BLaER1 (cell line): ENCODE results near the gene SH3PXD2A.

ENCODE experiments used
- H3K27ac ChIP-seq: shearing (Covaris generic); formaldehyde crosslinking; 2 replicates; pipeline ENCODE4 v1.8.1; 2022
- H3K27me3 ChIP-seq: shearing (Covaris generic); formaldehyde crosslinking; 2 replicates; pipeline ENCODE4 v1.8.1; 2022
- H3K36me3 ChIP-seq: shearing (Covaris generic); formaldehyde crosslinking; 2 replicates; pipeline ENCODE4 v1.8.1; 2022
- H3K4me1 ChIP-seq: shearing (Covaris generic); formaldehyde crosslinking; 2 replicates; pipeline ENCODE4 v1.8.1; 2022
- H3K4me2 ChIP-seq: shearing (Covaris generic); formaldehyde crosslinking; 2 replicates; pipeline ENCODE4 v1.8.1; 2022
- H3K4me3 ChIP-seq: shearing (Covaris generic); formaldehyde crosslinking; 2 replicates; pipeline ENCODE4 v1.8.1; 2022
- H3K9ac ChIP-seq: shearing (Covaris generic); formaldehyde crosslinking; 2 replicates; pipeline ENCODE4 v1.8.1; 2022
- H3K9me3 ChIP-seq: shearing (Covaris generic); formaldehyde crosslinking; 2 replicates; pipeline ENCODE4 v1.8.1; 2022
- H4K20me1 ChIP-seq: shearing (Covaris generic); formaldehyde crosslinking; 2 replicates; pipeline ENCODE4 v1.8.1; 2022
- Cebpa-rat ChIP-seq: shearing (Covaris generic); IDR thresholded peaks from 2 replicates; pipeline ENCODE4 v1.8.1; 2022

Gene SH3PXD2A

DNA sequence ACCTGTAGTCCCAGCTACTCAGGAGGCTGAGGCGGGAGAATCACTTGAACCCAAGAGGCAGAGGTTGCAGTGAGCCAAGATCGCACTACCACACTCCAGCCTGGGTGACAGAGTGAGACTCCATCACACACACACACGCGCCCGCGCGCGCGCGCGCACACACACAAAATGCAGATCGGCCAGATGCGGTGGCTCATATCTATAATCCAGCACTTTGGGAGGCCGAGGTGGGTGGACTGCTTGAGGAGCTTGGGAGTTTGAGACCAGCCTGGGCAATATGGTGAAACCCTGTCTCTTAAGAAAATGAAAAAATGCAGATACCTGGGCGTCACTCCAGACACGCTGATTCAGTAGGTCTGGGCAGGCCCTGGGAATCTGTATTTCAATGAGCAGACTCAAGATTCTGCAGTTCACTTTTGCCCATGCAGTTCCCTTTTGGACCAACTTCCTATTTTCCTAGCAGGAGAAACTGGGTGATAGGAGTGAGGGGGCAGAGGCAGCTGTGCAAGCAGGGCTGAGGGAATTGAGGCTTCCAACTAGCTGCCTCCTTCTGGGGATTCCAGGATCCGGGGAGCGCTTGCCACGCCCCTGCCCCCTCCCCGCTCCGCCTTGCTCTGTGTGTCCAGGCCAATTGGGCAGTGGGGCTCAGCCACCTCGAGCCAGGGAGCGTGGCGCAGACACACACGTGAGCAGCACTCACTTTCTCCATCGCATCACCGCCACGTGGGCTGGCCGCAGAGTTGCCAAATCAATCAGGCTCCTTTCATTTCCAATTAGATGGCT is 173.6 kb downstream of the SH3PXD2A start:
- TF ChIP-seq Cebpa-rat, result no peak
- Histone ChIP-seq H3K4me2 (peak overlapping the region; percentile 44; the same call in 1 of the 2 replicates), H4K20me1 (peaks cover 47% of the 10 kb centered on the region), H3K9ac (no peak overlapping the region), H3K27me3 (no peaks in the 10 kb centered on the region), H3K4me3 (no peak overlapping the region), H3K9me3 (no peaks in the 10 kb centered on the region), H3K27ac (no peak overlapping the region), H3K4me1 (peaks cover 71% of the 10 kb centered on the region), H3K36me3 (peaks cover 32% of the 10 kb centered on the region; the same call in 1 of the 2 replicates)

DNA sequence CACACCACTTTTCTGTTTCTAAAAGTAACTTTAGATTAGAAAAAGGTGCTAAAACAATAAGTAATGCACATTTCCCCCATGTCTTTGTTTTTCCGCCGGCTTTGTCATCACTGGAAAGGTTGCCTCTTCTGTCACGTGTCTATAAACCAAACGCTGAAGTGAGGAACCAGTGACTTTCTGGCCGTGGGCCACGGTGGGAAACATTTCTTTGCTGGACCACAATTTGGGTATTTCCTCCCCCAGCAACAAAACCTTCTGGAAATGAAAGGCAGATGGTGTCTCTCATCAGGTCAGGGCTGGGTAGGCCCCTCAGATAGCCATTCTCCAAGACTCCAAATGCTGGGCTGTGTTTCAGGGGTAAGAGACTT is 174.5 kb downstream of the SH3PXD2A start:
- peaks cover 74% of the 10 kb centered on the region for H3K4me1 ChIP-seq
- no peaks in the 10 kb centered on the region for H3K9me3 ChIP-seq
- no peak for TF ChIP-seq Cebpa-rat
- no peak overlapping the region for H3K4me3 ChIP-seq
- no peaks in the 10 kb centered on the region for H3K27me3 ChIP-seq
- H3K4me2 ChIP-seq, result no peak overlapping the region
- peaks cover 37% of the 10 kb centered on the region; the same call in 1 of the 2 replicates for H4K20me1 ChIP-seq
- H3K27ac ChIP-seq, result no peak overlapping the region
- no peak overlapping the region for H3K9ac ChIP-seq
- peaks cover 32% of the 10 kb centered on the region; the same call in 1 of the 2 replicates for H3K36me3 ChIP-seq

DNA sequence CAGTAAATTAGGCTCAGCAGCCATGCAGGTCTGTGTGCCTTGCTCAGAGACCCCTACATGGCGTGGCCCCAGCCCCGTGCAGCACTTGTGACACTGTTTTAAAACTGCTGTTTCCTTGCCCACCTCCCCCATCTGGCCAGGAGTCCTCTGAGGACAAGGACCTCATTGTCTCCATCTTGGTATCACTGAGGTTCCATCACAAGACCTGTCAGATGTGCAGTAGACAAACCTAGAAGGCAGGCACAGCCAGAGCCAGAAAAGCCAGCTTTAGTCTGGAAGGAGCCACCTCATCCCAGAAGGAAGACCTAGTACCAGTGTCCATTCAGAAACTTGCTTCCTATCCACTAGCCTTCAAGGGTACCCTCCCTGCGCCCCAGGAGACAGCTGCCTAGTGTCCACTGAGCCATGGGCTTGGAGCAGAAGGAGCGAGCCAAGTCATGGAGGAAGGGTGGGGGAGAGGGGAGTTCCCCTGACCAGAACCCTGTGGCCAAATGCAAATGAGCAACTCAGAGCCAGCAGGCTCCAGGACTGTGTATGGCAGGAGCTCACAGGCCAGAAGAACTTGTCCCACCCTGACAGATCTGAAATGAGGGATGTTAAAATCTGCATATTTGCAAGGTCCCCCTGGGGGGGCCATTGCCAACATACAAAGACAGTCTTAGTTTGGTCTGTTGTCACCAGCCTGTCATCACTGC is 176.1 kb downstream of the SH3PXD2A start:
- no peak for TF ChIP-seq Cebpa-rat
- peak overlapping the region; percentile 69 for H3K9ac ChIP-seq
- H4K20me1 ChIP-seq, result peaks cover 27% of the 10 kb centered on the region; the same call in 1 of the 2 replicates
- peak overlapping the region; percentile 91 for H3K4me2 ChIP-seq
- H3K4me3 ChIP-seq, result no peak overlapping the region
- no peaks in the 10 kb centered on the region for H3K27me3 ChIP-seq
- peaks cover 33% of the 10 kb centered on the region; the same call in 1 of the 2 replicates for H3K36me3 ChIP-seq
- no peaks in the 10 kb centered on the region for H3K9me3 ChIP-seq
- peak overlapping the region; percentile 82 for H3K27ac ChIP-seq
- H3K4me1 ChIP-seq, result peaks cover 88% of the 10 kb centered on the region

DNA sequence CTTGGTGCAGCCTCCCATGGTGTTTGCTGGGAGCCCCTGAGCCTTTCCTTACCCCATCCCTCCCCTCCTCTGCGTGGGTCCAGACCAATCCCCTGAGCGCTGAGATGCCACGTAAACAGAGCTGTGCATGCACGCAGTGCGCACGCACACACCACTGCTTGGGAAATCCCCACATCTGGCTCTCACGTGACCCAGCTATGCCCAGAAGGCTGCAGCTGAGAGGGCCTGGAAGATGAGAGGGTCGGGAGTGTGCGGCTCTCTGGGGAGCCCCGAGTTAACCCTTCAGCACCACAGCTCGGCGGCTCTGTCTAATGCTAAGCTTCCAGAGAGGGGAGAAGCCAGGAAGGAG is 177.2 kb downstream of the SH3PXD2A start:
- Histone ChIP-seq H3K9ac (peak overlapping the region; percentile 70), H3K4me1 (peaks cover 88% of the 10 kb centered on the region), H3K9me3 (no peaks in the 10 kb centered on the region), H4K20me1 (peaks cover 16% of the 10 kb centered on the region; the same call in 1 of the 2 replicates), H3K4me3 (peak overlapping the region; percentile 64), H3K27me3 (no peaks in the 10 kb centered on the region), H3K27ac (peak overlapping the region; percentile 82), H3K4me2 (peak overlapping the region; percentile 91), H3K36me3 (peaks cover 27% of the 10 kb centered on the region; the same call in 1 of the 2 replicates)
- no peak for TF ChIP-seq Cebpa-rat

DNA sequence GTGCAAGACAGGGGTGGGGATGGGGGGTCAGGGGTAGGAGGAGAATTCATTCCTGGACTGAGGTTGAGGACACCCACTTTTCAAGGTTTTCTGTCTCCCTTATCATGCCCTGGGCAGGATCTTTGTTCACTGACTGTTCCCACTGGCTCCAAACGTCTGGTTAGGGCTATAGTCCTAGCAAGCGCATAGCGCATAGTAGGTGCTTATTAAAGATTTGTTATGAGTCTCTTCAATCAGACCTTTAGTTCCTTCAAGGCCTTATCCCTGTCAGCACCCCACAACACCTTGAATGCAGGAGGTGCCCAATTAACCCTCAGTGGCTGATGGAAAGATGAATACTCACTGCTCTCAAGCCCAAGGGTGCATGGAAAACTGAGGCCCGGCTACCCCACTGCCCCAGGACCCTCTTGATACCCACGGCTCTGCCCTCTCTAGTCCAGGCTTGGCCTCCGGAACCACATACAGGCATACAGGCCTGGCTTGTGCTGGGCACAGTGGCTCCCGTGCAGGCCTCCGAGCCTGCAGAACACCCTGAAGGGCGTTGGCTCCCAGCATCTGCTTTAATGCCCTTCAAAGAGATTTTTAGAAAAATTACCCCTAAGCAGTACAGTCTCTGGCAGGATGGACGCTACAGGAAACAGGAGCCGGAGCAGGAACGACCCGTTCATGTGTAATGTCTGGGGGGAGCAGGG is 177.7 kb downstream of the SH3PXD2A start:
- H3K9me3 ChIP-seq, result no peaks in the 10 kb centered on the region
- TF ChIP-seq Cebpa-rat, result no peak
- H3K9ac ChIP-seq, result peak overlapping the region; percentile 70
- peak overlapping the region; percentile 64 for H3K4me3 ChIP-seq
- no peaks in the 10 kb centered on the region for H3K27me3 ChIP-seq
- peaks cover 27% of the 10 kb centered on the region; the same call in 1 of the 2 replicates for H3K36me3 ChIP-seq
- H3K4me2 ChIP-seq, result peak overlapping the region; percentile 91
- peaks cover 88% of the 10 kb centered on the region for H3K4me1 ChIP-seq
- peaks cover 11% of the 10 kb centered on the region; the same call in 1 of the 2 replicates for H4K20me1 ChIP-seq
- peak overlapping the region; percentile 82 for H3K27ac ChIP-seq

DNA sequence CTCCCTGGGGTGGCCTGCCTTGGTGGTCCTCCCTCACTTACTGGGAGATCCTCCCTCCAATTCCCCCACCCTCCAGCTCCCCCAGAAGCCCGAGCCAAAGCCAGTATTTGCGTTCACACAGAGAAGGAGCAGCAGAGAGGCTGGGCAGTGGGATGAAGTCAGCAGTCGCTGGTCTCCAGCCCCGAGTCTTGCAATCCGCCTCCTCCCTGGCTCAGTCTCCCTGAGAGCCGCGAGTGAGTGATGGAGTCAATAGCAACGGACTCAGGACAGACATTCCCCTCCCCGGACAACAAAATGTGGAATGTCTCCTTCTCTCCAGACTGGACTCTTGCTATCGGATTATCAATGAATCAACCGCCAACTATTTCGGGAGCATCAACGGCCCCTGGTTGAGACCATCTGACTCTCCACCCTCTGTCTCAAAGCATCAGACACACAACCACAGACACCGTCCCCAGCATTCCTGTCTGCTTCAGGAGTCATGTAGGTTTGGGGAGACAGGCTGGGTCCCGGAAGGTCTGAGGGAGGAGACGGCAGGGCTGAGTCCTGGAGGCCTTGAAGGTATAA is 178.4 kb downstream of the SH3PXD2A start:
- H3K4me1 ChIP-seq, result peaks cover 88% of the 10 kb centered on the region
- H3K4me3 ChIP-seq, result peak overlapping the region; percentile 64; the same call in 1 of the 2 replicates
- H3K9me3 ChIP-seq, result no peaks in the 10 kb centered on the region
- H3K36me3 ChIP-seq, result peaks cover 22% of the 10 kb centered on the region; the same call in 1 of the 2 replicates
- no peak for TF ChIP-seq Cebpa-rat
- peak overlapping the region; percentile 91 for H3K4me2 ChIP-seq
- peak overlapping the region; percentile 70; the same call in 1 of the 2 replicates for H3K9ac ChIP-seq
- H3K27ac ChIP-seq, result peak overlapping the region; percentile 82
- peaks cover 5% of the 10 kb centered on the region; the same call in 1 of the 2 replicates for H4K20me1 ChIP-seq
- no peaks in the 10 kb centered on the region for H3K27me3 ChIP-seq

DNA sequence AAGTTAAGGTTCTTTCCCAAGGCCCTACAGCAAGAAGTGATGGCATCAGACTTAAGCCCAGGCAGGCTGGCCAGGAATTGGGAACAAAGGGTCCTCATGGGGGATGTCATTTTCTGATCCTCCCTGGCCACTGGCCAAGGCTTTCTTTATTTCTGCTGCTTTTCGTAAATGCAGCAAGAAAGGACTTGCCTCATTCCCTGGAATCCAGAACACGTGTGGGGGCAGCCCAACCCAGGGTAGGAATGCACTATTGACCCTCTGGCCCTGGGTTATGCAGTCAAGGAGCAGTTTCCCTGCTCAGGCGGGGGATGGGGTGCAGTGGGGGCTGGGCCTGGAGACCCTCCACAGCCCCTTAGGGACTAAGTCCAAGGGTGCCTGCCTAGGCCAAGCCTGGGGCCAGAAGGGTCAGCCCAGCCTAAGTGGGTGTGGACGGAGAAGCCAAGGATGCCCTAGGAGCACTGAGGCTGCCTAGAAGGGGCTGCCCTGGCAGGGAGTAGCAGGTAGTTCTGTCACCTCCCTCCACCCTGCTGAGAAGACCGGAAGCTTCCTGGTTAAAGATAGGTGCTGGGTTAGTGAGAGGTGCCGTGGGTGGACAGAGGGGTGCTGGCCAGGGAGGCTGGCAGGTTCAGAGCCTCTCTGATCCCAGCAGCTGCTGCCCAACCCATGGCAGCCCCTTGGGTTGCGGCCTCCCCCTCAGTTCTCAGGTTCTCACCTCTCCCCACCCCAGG is 179.2 kb downstream of the SH3PXD2A start:
- TF ChIP-seq Cebpa-rat, result no peak
- 0 out of 2 replicates have a peak overlapping the region, but pooled peaks have one; percentile 70 for H3K9ac ChIP-seq
- H3K27ac ChIP-seq, result peak overlapping the region; percentile 82
- no peak overlapping the region for H3K4me3 ChIP-seq
- H3K4me1 ChIP-seq, result peaks cover 95% of the 10 kb centered on the region
- no peaks in the 10 kb centered on the region for H3K27me3 ChIP-seq
- peak overlapping the region; percentile 95 for H3K4me2 ChIP-seq
- peaks cover 15% of the 10 kb centered on the region; the same call in 1 of the 2 replicates for H3K36me3 ChIP-seq
- peaks cover 5% of the 10 kb centered on the region; the same call in 1 of the 2 replicates for H4K20me1 ChIP-seq
- H3K9me3 ChIP-seq, result no peaks in the 10 kb centered on the region

DNA sequence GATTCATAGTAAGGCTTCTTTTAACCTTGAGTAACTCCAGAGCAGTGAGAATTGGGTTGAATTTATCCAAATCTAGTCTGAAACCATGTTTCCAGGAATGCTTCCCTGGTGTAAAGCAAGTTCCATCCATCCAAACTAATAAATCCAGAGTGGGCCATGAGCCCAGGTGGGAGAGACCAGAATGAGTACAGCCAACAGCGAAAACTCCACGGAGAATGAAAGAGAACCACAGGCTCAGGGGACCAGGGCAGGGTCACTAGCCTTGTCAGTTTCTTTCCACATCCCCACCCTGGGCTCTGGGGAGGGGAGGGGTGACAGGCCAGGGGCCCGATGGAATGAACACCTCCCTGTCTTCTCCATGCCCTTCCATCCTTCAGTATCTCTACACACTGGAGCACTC is 181.8 kb downstream of the SH3PXD2A start:
- H3K27ac ChIP-seq, result peak overlapping the region; percentile 91
- H3K4me1 ChIP-seq, result peaks cover 98% of the 10 kb centered on the region
- no peak for TF ChIP-seq Cebpa-rat
- peak overlapping the region; percentile 25 for H3K9ac ChIP-seq
- H3K4me2 ChIP-seq, result peak overlapping the region; percentile 95
- H4K20me1 ChIP-seq, result no peaks in the 10 kb centered on the region
- peaks cover 12% of the 10 kb centered on the region for H3K36me3 ChIP-seq
- H3K4me3 ChIP-seq, result no peak overlapping the region
- no peaks in the 10 kb centered on the region for H3K27me3 ChIP-seq
- H3K9me3 ChIP-seq, result no peaks in the 10 kb centered on the region
